Amygdala (tissue), 56 donors: ENCODE data around the gene MYOM1.
"Not testable (repeated sequence)": the region's sequence is repeated elsewhere in the genome, so short reads cannot be mapped to it uniquely, and the experiment has no call there.

Experiments used
- DNase-seq, 56 donors: peaks; one replicate each; lab custom pipeline; 2025; lab: John Stamatoyannopoulos, UW

MYOM1 gene

GRCh38 chr18:3044931-3045698 is 174.7 kb downstream of the MYOM1 start:
- peak in 21 of 56 donors; percentile 2 to 70 (median 28) for DNase-seq

- no peak for DNase-seq
These were observed 177.4 kb downstream of the MYOM1 start for GRCh38 chr18:3042379-3042778.

- no peak for DNase-seq
These were observed 177.9 kb downstream of the MYOM1 start for GRCh38 chr18:3041843-3042242.

GRCh38 chr18:3040881-3041280 is 178.9 kb downstream of the MYOM1 start:
- no peak for DNase-seq

- DNase-seq, result no peak
These were observed 179.6 kb downstream of the MYOM1 start for GRCh38 chr18:3040173-3040572.

GRCh38 chr18:3037423-3037915 is 182.3 kb downstream of the MYOM1 start:
- DNase-seq, result no peak

GRCh38 chr18:3036108-3036507 is 183.7 kb downstream of the MYOM1 start:
- no peak for DNase-seq

- no peak for DNase-seq
These were observed 184.1 kb downstream of the MYOM1 start for GRCh38 chr18:3035635-3036034.

- no peak for DNase-seq
These were observed 187.0 kb downstream of the MYOM1 start for GRCh38 chr18:3032721-3033120.

GRCh38 chr18:3029215-3029952 is 190.4 kb downstream of the MYOM1 start:
- no peak for DNase-seq

- DNase-seq, result not testable (repeated sequence)
These were observed 191.7 kb downstream of the MYOM1 start for GRCh38 chr18:3028115-3028514.

- no peak for DNase-seq
These were observed 192.3 kb downstream of the MYOM1 start for GRCh38 chr18:3027370-3027891.

- DNase-seq, result no peak
These were observed 194.2 kb downstream of the MYOM1 start for GRCh38 chr18:3025544-3025943.

GRCh38 chr18:3023603-3024002 is 196.2 kb downstream of the MYOM1 start:
- DNase-seq, result not testable (repeated sequence)
